HG03354 (cell line): ENCODE measurements around the gene DCTN1.
A peak's percentile ranks its signal among the peaks of the same experiment; 100 is the strongest.
"Not testable (repeated sequence)": the region's sequence is repeated elsewhere in the genome, so short reads cannot be mapped to it uniquely, and the experiment has no call there.

Source experiments
- ATAC-seq: cut with Tn5 transposase; IDR thresholded peaks from one replicate; pipeline ENCODE4 v1.9.1; 2021; ENCODE audit warnings: mild to moderate bottlenecking; ENCODE audit not compliant: unreplicated experiment, poor library complexity, severe bottlenecking

Gene DCTN1

DNA sequence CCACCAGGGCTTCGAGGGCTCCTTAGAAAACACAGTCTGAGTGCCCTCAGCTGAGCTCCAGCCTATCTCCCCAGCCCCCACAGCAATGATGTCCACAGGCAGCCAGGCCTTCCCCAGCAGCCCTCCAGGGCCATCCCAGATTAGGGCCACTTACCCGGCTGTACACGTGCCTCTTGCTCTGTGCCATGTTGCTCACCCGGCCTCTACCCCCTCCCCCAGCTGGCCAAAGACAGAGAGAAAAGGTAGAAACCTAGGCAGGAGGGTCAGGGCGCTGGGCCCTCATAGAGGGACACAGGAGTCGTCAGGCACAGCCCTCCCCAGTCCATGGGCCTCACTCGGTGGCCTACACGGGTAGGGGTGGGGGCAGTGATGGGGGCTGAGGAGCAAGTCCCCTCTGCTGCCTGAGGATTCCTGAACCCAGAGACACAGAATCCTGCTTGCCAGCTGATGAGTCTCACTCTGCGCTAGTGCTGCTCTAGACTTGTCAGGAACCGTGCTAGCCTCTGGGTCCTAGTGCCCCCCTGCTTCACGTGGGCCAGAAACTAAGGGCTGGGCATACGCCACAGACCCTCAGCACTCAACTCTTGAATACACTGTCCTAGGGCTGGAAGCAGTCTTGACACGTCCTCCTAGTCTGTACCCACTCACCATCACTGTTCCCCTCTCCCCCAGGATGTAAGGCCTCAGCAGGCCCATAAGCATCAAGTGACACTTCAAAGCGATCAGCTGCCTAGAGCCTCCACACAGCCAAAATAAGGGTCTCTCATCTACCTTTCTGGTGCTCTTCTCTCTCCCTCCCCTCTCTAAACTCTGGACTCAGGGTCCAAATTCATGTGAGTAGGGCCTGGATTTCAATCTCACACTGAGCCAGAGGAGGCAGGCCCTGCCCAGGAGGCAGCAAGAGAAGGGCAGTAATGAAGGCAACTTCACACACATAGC is at the start of gene DCTN1:
DCTN1 (minus strand) TSS at position 461 of the 939 bp plus-strand sequence; CDS start at position 187, 274 bp downstream.
- ATAC-seq = peak; percentile 72

DNA sequence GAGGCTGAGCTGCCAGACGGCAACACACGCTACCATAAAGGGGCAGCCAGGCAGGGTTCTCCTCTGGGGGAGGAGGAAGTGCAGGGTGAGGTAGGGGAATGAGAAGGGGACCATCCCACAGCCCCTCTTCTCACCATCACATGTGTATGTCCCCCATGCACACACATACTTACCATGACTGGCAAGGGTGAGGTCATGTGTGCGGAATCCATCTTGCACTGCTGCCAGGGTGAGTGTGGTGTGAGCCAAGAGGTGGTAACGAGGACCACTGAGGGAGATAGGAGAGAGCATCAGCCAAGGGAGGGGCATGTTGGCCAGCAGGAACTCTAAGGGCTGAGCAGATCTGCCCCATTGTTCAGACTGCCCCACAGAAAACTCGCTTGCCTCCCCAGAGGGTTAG is 48.6 kb upstream of the DCTN1 start:
- ATAC-seq = no peak

DNA sequence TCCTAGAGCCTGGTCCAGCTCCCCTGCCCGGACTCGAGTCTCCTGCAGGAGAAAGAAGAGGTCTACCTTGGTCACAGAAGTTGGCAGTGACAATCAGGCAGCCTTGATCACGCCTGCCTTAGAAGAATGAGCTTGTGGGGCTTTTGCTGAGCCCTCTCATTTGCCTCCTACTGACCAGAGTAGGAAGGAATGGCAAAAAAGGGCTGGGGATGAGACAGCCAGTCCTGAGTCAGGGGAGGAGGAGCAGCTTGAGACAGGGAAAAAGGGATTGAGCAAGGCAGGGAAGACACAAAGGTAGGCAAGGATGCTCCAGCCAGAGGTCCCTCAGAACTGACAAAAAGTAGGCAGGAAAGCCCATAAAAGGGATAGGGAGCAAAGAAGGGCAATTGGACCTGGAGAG is 47.4 kb upstream of the DCTN1 start:
- ATAC-seq = no peak

DNA sequence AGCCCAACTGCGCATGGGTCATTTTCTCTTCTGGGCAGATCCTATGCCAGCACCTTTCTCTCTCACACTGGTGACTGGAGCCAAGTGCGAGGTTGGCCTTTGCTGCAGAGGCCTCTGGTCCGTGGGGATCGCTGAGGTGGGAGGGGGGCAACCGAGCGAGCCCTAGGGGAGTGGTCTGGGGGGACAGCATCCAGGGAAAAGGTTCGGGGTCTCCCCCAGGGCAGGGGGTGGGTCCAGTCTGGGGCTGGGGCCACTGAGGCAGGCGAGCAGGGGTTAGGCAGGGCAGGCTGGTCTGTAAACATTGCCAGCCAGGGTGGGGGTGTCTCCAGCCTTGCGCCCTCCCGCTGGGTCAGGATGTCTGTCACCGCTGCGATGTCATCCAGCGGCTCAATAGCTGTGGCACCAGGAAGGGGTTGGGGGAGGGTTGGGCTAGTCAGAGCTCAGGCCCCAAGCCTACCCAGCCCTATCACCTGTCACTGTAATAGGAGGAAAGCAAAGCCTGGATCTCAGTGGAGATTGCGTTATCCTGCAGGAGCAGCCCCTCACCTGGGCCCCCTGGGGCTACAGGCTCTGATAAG is 46.2 kb upstream of the DCTN1 start:
- no peak for ATAC-seq

DNA sequence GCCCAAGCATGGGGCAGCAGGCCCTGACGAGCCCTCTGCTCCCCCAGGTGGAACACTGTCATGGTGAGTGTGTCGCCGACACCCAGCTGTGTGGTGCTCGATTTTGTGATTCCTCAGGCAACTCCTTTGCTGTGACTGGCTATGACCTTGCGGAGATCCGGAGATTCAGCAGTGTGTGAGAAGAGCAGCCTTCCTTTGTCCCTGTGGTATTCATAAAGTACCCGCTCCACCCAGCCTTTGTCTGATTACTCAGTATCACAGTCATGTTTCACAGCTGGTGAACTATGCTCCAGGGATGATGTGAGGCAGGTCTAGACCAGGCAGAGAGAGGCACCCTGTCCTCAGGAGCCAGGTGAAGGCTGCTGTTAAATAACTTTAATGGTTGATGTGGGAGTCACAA is 45.4 kb upstream of the DCTN1 start:
- ATAC-seq = no peak

DNA sequence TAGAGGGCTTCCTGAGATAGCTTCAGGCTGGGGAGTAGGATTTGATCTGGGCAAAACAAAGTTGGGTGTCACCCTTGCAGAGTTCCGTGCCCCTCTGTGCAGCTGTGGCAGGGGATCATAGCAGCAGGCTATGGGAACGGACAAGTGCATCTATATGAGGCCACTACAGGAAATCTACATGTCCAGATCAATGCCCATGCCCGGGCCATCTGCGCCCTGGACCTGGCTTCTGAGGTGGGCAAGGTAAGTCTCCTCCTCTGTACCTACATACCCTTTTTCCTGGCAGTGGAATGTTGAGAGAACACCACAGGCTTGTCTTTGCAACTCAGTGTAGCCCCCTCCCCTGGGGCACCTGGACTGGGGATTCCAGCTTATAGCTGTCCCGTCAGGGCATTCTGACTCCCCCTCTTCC is 44.9 kb upstream of the DCTN1 start:
- no peak for ATAC-seq

DNA sequence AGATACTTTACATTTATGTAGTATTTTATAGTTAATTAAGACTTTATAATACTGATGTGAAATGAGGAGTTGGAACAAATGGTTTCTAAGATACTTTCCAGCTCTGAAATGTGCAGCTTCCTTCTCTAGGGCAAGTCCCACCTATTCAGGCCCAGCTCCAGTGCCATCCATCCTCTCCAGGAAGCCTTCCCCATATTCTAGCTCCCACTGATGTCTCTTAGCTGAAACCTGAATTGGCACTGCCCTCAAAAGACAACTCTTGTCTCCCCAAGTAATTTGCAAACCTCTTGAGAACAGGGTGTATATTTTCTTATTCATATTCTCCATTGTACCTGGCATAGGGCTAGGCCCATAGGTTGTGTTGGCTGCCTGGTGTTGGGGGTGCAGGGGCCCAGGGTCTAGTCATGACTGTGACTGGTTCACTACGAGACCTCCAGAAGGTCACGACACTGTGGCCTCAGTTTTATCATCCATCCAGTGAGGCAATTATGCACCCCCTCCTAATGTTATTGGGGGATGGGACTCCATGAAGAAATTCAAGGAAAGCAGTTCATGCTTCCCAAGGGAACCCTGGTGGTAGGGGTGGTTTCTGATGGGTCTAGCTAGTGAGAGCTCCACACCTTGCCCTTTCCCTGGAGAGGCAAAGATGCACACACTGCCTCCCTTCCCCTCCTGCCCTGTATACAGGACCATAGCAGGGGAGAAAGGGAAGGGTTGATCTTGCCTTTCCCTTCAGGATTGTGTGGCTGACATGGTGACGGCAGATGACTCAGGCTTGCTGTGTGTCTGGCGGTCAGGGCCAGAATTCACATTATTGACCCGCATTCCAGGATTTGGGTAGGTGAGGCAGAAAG is 44.3 kb upstream of the DCTN1 start:
- ATAC-seq = no peak

DNA sequence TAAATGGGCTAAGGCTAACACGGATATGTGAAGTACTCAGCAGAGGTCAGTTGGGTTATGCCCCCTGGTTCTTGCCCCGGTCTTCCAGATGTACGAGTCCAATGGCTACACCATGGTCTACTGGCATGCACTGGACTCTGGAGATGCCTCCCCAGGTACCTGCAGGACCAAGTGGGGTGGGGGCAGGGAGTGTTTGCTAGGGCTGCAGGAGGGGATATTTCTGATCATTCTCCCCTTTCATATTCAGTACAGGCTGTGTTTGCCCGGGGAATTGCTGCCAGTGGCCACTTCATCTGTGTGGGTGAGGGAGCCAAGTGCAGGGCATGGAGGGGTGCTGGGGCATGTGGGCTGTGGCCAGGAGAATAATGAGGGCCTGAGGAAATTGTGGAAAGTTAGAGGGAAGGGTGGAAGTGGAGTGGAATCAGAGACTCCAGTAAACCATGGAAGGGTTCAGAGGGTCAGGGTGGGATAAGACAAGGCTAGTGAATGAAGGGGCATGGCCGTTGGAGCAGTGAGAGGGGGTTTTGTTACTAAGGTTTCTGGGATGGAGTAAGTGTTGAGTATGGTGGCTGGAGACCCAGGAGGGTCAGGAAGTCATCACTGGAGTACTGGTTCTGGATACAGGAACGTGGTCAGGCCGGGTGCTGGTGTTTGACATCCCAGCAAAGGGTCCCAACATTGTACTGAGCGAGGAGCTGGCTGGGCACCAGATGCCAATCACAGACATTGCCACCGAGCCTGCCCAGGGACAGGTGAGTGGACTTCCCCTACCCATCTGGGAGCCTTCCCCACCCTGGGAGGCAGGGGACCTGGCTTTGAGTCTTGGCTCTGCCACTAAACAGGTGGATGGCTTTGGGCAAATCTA is 43.4 kb upstream of the DCTN1 start:
- no peak for ATAC-seq

DNA sequence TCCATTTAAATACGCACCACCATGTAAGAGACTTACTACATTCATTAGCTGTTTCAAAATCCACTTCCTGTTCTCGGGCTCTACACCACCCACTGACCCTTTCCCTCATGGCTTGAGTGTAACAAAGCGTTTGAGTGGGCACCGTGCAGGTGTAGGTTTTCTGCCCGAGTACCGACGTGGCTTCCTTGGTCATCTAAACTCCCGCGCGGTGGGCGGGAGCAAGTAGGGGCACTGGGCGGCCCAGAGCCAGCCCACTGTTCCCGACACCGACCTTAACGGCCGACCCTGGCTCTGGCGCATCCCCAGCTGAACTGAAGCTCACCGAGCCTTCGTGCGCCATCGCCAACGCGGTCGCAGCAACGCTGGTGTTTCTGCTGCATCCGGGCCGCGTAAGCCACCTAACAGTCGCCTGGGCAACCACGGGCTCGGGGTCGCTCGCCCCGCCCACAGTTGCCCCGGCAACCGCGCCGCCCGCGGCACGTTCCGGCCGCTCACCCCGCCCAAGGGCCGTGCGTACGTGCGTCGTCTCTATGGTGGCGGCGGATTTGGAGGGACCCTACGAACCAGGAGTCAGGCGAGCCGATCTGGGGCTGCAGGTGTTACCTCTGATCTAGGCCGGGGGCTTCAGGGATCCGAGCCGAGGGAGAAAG is 41.2 kb upstream of the DCTN1 start, which contains the start of the genes C2orf81 and WDR54:
C2orf81 (minus strand) TSS at position 399 of the 650 bp plus-strand sequence; CDS start at position 340, 59 bp downstream.
WDR54 (plus strand) TSS at position 510 of the 650 bp plus-strand sequence. CDS start 424 bp downstream, outside the sequence.
- peak; percentile 90 for ATAC-seq

DNA sequence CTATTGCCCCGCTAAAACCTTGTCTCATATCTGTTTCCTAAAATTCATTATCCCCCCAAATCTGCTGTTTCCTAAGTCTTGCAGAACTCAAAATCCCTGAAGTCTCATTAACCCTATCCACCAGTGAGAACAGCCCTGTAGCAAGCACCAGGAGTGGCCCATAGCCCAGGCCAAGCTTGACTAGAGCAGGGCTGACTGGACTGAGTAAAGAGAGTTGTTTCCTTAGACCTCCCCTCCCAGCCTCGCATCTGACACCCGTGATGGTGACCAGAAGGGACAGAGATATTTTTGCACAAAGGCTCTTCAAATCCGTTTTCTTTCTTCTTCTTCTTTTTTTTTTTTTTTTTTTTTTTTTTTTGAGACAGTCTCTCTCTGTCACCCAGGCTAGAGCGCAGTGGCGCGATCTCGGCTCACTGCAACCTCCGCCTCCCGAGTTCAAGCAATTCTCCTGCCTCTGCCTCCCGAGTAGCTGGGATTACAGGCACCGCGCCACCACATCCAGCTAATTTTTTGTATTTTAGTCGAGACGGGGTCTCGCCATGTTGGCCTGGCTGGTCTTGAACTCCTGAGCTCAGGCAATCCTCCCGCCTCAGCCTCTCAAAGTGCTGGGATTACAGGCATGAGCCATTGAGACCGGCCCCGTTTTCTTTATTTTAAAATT is 40.5 kb upstream of the DCTN1 start:
- not testable (repeated sequence) for ATAC-seq

DNA sequence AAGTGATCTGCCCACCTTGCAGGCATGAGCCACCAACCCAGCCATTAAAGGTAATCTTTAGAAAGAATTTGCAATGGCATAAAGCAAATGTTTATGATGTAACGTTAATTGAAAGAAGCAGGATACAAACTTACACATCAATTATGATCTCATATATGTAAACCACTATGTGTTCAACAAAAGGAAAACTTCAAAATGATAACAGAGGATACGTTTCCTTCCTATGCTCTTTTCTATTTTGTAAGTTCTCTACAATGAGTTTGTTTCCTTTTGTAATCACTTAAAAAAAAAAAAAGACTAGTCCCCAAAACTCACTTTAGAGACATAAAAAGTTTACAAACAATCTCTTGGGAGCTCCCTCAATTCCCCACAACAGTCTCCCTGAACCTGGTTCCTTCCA is 39.9 kb upstream of the DCTN1 start:
- no peak for ATAC-seq

DNA sequence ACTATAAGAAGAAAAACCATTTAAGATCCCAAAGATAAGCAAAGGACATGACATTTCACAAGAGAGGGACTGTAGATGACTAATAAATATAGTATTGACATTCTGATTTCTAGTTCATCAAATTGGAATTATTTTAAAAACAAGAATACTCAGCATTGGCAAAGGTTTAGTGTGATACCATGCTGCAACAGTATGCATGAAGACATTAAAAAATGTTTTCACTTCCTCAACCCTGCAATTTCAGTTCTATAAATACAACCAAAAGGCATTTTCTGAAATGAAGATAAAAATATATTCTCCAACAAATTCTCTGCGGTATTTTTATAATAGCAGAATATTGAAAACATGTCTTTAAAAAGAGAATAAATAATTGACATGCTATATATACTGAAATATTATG is 39.2 kb upstream of the DCTN1 start:
- no peak for ATAC-seq

DNA sequence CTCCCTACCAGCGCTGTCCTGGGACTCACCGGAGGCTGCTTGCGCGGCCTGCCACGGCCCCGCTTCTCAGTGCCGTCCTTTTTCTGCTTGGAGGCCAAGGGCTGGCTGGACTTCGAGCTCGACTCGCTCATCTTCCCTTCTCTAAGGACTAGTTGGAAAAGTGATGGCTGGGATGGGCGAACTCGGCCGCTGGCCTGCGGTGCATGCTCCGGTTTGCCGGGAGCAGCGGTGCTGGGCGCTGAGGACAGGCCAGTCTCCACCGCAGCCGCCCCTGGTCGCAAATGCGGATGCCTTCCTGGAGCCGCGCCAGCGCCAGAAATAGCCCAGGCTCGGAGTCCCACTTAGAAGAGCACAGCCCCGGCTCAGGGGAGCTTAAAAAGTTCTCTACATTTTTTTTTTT is 38.2 kb upstream of the DCTN1 start:
- ATAC-seq = no peak

DNA sequence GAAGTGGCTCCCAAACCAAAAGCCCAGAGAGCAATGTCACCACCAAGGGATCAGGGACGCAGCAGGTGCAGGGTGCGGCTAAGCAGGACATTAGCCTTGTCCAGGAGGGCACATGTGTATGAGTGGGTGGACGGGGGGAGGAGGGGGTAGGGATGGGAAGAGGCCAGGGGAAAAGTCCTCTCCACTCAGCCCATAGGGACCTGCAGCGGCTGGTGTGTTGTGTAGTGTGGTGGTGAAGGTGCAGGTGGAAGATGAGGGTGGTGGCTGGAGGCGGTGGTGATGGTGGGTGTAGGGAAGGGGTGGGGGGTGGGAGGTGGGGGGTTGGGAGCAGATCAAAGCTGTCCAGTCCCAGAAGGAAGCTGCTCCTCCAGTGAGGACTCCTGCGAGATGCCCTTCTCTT is 37.7 kb upstream of the DCTN1 start:
- no peak for ATAC-seq

DNA sequence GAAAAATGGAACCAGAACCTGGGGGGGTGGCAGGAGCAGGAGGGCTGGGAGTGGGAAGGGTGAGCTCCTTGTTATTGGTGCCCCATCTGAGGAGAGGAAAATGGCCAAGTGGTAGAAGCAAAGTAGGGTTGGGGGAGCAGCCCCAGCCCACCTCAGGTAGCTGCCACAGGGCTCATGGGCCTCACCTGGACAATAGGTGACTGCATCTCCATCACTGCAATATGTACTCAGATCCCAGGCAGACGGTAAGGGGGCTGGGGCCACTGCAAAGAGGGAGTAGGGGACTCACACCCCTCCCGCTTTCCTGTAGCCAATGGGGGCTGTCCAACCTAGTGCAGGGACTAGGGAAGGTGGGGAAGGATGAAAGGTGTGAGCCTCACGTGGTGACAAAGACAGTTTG is 37.1 kb upstream of the DCTN1 start:
- ATAC-seq = no peak

DNA sequence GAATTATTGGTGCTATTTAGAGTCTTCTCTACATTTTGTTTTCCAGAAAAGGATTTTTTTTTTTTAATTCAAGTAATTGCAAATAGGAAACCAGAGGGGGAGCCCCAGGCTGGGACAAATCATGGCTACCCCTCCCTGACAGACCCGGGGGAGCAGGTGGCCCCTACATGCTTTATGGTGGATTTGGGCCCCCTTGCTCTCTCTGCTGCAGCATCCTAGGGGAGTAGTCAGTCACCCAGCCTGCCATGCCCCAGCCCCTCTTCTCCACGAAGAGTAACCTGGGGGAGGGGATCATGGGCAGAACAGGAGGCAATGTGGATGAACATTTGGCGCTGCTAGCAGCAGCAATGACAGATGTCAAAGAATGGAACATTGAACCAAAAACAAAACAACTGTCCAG is 36.7 kb upstream of the DCTN1 start:
- ATAC-seq = no peak

DNA sequence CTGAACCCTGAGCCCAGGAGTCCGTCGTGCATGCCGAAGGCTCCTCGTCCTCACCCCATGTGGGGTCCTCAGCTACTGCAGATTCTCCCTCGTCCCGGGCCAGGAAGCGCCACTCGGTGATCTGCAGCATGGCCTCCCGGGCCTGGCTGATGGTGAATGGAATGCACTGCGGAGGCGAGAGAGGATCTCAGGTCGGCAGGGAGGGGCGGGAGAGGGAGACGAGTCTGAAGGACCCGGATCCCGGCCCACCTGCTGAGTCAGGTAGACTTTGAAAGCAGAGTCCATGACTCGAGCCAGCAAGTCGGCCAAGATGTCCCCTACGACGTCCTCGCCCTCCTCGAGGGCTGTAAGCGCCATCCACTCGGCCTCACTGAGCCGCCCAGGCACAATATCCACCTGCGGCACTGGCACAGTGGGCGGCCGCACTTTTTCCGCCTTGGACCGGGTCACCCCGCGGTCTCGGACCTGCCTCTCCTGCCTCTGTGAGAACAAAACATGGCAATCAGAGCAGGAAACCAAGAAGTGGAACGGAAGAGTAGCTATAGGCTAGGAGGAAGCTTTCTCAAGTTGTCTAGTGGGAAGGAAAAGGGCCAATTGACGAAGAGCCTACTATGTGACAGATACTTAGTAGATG is 35.8 kb upstream of the DCTN1 start:
- no peak for ATAC-seq
